Sigmoid colon (tissue), 4 donors: Measurements from ENCODE around the gene CCT2.

Source experiments
- CTCF ChIP-seq, 4 experiments: fragments of 450-650 bp in 3 of 4; fragments of 200-600 bp in 1 of 4; IDR thresholded peaks; one replicate each; pipeline ENCODE4 v1.5.1; 2016 to 2019; ENCODE audit warnings: antibody characterized with exemption in 4 of 4, mild to moderate bottlenecking in 3 of 4, moderate library complexity in 2 of 4
- EP300 ChIP-seq, 4 donors: sonication (generic); formaldehyde crosslinking; IDR thresholded peaks; one replicate each; pipeline ENCODE4 v1.6.1; 2017; ENCODE audit warnings: antibody characterized with exemption in 4 of 4
- POLR2A ChIP-seq, 2 donors: fragments of 450-650 bp; IDR thresholded peaks; one replicate each; pipeline ENCODE4 v1.6.1; 2016; ENCODE audit warnings: antibody characterized with exemption in 2 of 2, mild to moderate bottlenecking in 2 of 2, moderate library complexity in 2 of 2

GRCh38 chr12:69647178-69647577 is 61.9 kb downstream of the CCT2 start:
- TF ChIP-seq CTCF (IDR thresholded peaks at IDR 0.05) = no peak
- TF ChIP-seq EP300 (IDR thresholded peaks at IDR 0.05) = no peak
- TF ChIP-seq POLR2A (IDR thresholded peaks at IDR 0.05) = no peak
